Lower lobe of right lung (tissue), 2 donors: ENCODE results near the gene SKOR2. TPM values are rescaled to one million over a fixed set of nuclear protein-coding genes. Genes with fewer than 3 reads are reported as not detected.

Source experiments
- ATAC-seq, 2 donors: fragments of 200-7000 bp; cut with Tn5 transposase; one replicate each; pipeline ENCODE4 v1.9.1; 2020 to 2022; ENCODE audit warnings: mild to moderate bottlenecking in 2 of 2, moderate library complexity in 2 of 2
- DNase-seq: peaks from one replicate; pipeline ENCODE4 v3.0.0-alpha.2; 2020
- H3K27ac ChIP-seq: fragments of 200-600 bp; one replicate; pipeline ENCODE4 v1.8.0; 2022
- H3K27me3 ChIP-seq: fragments of 200-600 bp; one replicate; pipeline ENCODE4 v1.8.0; 2022; ENCODE audit warnings: low read depth
- H3K36me3 ChIP-seq: fragments of 200-600 bp; one replicate; pipeline ENCODE4 v1.8.0; 2022; ENCODE audit warnings: mild to moderate bottlenecking
- H3K4me1 ChIP-seq: fragments of 200-600 bp; one replicate; pipeline ENCODE4 v1.8.0; 2022
- H3K4me3 ChIP-seq: fragments of 200-600 bp; one replicate; pipeline ENCODE4 v1.8.0; 2022; ENCODE audit warnings: mild to moderate bottlenecking
- H3K9me3 ChIP-seq: fragments of 200-600 bp; one replicate; pipeline ENCODE4 v1.8.0; 2022
- CTCF ChIP-seq: fragments of 200-600 bp; IDR thresholded peaks from one replicate; pipeline ENCODE4 v1.8.0; 2022; ENCODE audit warnings: antibody characterized with exemption, mild to moderate bottlenecking
- intact Hi-C: fragments of 100-400 bp; cut with DNase I; formaldehyde crosslinking; loops from one replicate; pipeline ENCODE4 v1.11.0; 2022
- total RNA-seq: library from RNA; stranded (reverse); fragmentation: NEBNext Ultra II Directional; extraction: Animal tissue kit (Norgen Biotek cat#: 25700); gene quantifications from one replicate; pipeline ENCODE4 v1.2.1, GENCODE V29; 2021
- donor health status: DM: no; HTN: yes; CAD: no; lungs with severe emphysema.

The SKOR2 gene
- total RNA-seq, 1 donor from 2014 or later = not detected

- Histone ChIP-seq H3K4me1 (no peaks in the 10 kb centered on the region), H3K4me3 (no peak overlapping the region), H3K27me3 (no peaks in the 10 kb centered on the region), H3K27ac (no peak overlapping the region), H3K36me3 (no peaks in the 10 kb centered on the region), H3K9me3 (no peaks in the 10 kb centered on the region)
- no peak for ATAC-seq
- DNase-seq = no peak
- intact Hi-C loops = no loop called here
- no peak for TF ChIP-seq CTCF
These were observed 70.7 kb downstream of the SKOR2 start for GRCh38 chr18:47180765-47181164.

- Histone ChIP-seq H3K4me3 (no peak overlapping the region), H3K9me3 (no peaks in the 10 kb centered on the region), H3K27ac (no peak overlapping the region), H3K27me3 (no peaks in the 10 kb centered on the region), H3K4me1 (peaks cover 8% of the 10 kb centered on the region), H3K36me3 (no peaks in the 10 kb centered on the region)
- ATAC-seq = no peak
- intact Hi-C loops = no loop called here
- no peak for DNase-seq
- no peak for TF ChIP-seq CTCF
These were observed 71.9 kb downstream of the SKOR2 start for GRCh38 chr18:47179520-47179919.

GRCh38 chr18:47175898-47176575, 75.4 kb downstream of the SKOR2 start, which contains the start of gene IER3IP1:
Gene IER3IP1 (minus strand): TSS chr18:47176364. CDS start chr18:47176277, 87 bp downstream.
- peak within 1 kb of the TSS; percentile 99 for H3K4me3 ChIP-seq
- DNase-seq (peak; percentile 93), ATAC-seq (peak; percentile 97 to 98)
- peak; percentile 30 for TF ChIP-seq CTCF
- H3K4me1 ChIP-seq = peaks cover 31% of the 10 kb centered on the region
- no peaks in the 10 kb centered on the region for H3K36me3 ChIP-seq
- peak within 1 kb of the TSS; percentile 85 for H3K27ac ChIP-seq
- no peaks in the 10 kb centered on the region for H3K27me3 ChIP-seq
- intact Hi-C loops = no loop called here
- no peaks in the 10 kb centered on the region for H3K9me3 ChIP-seq

GRCh38 chr18:47175283-47175897, 76.1 kb downstream of the SKOR2 start:
- no peak for DNase-seq
- Histone ChIP-seq H3K4me1 (peaks cover 34% of the 10 kb centered on the region), H3K9me3 (no peaks in the 10 kb centered on the region), H3K4me3 (peak overlapping the region; percentile 99), H3K27me3 (no peaks in the 10 kb centered on the region), H3K36me3 (no peaks in the 10 kb centered on the region), H3K27ac (peak overlapping the region; percentile 85)
- TF ChIP-seq CTCF = no peak
- ATAC-seq = peak; percentile 49 to 68
- intact Hi-C loops = no loop called here

- intact Hi-C loops = no loop called here
- no peaks in the 10 kb centered on the region for H3K9me3 ChIP-seq
- DNase-seq = no peak
- H3K27me3 ChIP-seq = no peaks in the 10 kb centered on the region
- peak overlapping the region; percentile 99 for H3K4me3 ChIP-seq
- ATAC-seq = peak in 1 of 2 donors; percentile 32
- H3K36me3 ChIP-seq = no peaks in the 10 kb centered on the region
- H3K4me1 ChIP-seq = peaks cover 34% of the 10 kb centered on the region
- no peak for TF ChIP-seq CTCF
- H3K27ac ChIP-seq = peak overlapping the region; percentile 85
These were observed 76.8 kb downstream of the SKOR2 start for GRCh38 chr18:47174545-47175116.
